COLO829 (cell line): Measurements from ENCODE around the gene CABYR.

ENCODE experiments used
- DNase-seq: peaks from one replicate; pipeline ENCODE4 v3.0.0; 2012; ENCODE audit warnings: low spot score

Gene CABYR

GRCh38 chr18:24195296-24196053, 56.6 kb downstream of the CABYR start:
- no peak for DNase-seq

GRCh38 chr18:24196764-24197163, 57.9 kb downstream of the CABYR start:
- no peak for DNase-seq

GRCh38 chr18:24197412-24197811, 58.5 kb downstream of the CABYR start:
- DNase-seq = no peak

DNA sequence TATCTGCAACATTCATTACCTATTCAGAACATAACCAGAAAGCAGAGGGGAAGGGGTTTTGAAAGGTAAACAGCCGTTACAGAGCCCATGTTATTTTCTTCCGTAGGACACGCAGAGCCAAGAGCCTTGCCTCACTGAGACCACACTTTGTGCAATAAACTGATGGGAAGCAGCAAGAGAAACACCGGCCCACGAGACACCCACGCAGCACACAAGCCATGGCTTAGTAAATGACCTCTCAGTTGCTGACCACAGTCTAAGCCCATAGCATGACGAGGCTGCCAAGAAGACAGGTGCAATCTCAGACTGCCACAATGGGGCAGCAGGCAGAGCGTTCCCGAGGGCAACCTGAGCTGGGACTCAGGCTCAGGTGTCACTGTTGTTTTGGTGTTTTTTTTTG, 59.6 kb downstream of the CABYR start:
- no peak for DNase-seq

DNA sequence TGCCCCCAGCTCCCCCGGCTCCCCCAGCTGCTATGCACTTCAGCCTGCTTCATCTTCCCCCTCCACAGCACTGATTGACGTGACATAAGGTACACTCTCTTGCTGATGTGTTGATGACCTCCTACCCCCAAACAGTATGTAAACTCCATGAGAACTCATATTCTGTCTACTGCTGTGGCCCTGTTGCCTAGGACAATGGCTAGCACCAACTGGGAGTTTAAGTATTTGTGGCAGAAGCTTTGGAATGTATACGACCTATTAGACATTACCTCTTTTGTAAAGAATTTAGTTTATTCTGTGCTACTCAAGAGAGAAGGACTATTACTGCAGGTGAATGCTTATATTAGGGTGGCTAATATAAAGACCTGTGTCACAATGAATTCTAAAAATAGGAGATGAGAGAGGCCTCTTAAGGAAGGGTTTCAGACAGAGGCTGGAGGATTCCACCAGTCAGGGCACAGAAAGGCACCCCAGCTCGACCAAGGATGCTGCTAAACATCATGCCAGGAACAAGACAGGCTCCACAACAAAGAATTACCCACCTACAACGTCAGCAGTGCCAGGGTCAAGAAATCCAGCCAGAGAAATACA, 60.6 kb downstream of the CABYR start:
- no peak for DNase-seq

DNA sequence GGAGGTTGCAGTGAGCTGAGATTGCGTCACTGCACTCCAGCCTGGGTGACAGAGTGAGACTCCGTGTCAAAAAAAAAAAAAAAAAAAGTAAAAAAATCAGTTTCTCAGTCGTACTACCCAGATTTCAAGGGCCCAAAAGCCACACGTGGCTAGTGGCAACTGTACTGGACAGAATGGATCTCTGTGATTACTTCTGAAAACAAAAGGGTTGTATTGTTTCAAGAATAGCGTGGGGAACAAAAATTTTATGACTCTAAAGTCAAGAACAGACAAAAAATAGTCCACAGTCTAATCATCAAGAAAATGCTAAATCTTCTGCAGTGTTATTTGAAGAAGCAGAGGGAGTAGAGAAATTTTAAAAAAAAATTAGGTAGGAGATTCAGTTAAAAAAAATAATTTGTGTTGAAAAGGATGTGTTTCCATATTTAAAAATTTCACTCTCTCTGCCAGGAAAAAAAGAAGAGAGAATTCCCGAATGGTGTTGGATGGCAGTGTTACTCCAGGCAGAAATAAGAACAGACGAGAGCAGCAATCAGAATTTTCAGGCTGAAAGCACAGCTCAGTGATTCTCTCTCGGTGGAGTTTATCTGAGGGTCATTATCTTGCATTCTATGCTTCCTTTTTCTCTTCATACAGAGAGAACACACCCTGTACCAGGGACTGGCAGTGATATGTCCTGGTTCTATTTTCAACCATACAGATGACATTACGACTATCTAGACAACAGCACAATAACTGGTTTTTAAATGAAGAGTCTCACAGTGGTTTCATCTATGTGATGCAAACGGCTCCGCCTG, 61.8 kb downstream of the CABYR start:
- no peak for DNase-seq

DNA sequence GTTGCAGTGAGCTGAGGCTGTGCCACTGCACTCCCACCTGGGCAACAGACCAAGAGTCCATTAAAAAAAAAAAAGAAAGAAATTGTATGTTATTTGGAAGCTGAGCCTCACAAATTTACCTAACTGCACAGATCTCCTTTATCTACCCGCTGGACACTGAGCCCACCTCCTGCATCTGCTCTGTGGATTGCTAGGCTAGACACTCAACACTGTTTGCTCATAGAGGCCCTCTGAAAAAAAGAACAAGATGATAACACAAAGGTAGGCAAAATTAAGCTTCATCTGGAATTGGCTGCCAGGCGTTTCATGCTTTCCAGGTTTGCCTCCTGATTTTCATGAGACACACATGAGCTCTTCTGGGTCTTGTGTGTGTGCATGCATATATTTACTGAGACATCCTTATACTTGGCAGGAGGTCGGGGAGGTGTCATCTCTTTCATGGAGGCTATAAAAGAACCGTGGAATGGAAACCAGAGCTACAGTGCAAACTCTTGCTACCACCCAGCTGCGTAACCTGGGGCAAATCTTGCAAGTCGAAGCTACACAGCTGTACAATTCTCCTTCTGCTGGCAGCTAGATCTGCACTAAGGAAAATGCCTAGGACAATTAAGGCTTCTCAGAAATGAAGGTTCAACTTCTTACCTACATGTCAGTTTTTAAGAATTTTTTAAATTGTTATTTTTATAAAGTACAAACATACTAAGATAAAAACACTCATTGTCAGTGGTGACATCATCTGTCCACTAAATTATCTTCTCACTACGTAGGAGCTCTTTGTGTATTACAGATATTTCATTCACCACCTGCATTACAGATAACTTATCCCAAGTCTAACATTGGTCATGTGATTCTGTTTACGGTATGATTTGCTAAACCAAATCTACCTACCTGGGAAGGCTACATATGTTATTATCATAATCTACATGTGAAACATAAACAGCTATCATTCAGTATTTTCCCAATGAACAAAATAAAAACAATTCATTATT, 63.1 kb downstream of the CABYR start:
- DNase-seq = no peak

DNA sequence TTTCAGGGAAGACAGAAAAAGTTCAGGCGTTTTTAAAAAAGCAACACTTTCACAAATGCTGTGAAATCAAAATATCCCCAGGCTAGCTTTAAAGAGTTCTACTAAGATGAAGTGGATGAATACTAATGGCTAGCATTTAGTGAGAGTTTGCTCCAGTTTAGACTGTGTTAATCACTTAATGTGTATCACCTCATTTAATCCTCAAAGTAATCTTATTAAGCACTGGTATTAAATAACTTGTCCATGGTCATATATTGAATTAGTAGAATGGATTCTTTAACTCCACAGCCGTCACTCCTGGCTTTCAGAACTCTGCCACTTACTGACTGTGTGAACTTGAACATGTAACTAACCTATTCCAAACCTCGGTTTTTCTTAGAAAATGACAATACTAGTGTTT, 66.0 kb downstream of the CABYR start:
- DNase-seq = no peak

DNA sequence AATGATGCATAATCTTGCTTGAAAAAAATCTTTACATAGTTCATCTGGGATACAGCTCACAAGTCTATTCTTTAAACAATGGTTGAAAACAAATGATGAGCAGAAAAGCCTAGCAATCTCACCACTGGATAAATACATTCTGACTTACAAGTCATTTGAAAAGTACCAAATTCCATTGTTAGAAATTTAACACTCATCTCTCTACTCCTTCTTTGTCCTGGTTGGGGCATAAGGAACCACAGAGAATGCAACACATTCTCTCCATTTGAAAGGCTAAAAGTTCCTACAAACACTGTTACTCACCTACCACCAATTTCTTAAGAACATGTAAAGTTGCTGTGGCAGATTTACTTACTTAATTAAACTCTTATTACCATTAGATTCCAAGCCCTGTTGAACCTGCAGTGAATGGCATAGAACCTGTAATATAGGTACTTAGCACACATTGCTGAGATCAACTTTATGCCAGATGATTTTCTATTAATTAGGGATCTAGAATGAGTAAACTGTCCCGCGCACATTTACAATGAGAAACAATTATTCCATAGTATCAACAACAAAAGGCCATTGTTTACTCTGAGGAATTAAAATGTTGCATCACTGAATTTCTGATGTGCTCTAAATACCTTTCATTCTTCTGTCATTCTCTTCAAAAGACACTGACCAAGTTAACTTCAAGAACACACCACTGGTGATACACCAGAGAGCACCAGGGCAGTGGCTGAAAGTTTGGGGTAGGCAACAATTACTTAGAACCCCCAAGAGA, 69.6 kb downstream of the CABYR start:
- DNase-seq = peak; percentile 42

DNA sequence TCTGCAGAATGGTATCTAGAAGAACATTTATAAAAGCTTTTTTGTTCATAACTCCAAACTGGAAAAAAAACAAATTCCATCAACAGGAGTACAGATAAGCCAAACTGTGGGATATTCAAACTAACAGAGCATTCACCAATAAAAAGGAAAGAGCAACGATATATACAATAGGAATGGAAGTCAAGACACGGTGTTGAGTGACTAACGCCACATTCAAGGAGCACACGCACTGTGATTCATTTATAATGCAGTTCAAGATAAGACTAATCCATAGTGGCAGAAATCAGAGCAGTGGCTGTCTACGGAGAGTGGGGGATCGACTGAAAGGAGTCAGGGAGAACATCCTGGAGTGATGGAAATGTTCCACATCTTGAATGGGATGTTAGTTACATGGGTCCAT, 70.7 kb downstream of the CABYR start:
- DNase-seq = no peak
